Activated naive CD8-positive, alpha-beta T cell (primary cell): ENCODE results near the gene IFNL3.
"Not testable (repeated sequence)": the region's sequence is repeated elsewhere in the genome, so short reads cannot be mapped to it uniquely, and the experiment has no call there.

Source experiments
- H3K27ac Mint-ChIP-seq: one replicate; pipeline ENCODE4 v1.8.0; 2021; ENCODE audit warnings: mixed read lengths
- H3K27me3 Mint-ChIP-seq: one replicate; pipeline ENCODE4 v1.8.0; 2021; ENCODE audit warnings: mixed read lengths
- H3K36me3 Mint-ChIP-seq: one replicate; pipeline ENCODE4 v1.8.0; 2021; ENCODE audit warnings: mixed read lengths
- H3K4me1 Mint-ChIP-seq: one replicate; pipeline ENCODE4 v1.8.0; 2021; ENCODE audit warnings: low read depth, mixed read lengths
- H3K4me3 Mint-ChIP-seq: one replicate; pipeline ENCODE4 v1.8.0; 2021; ENCODE audit warnings: mild to moderate bottlenecking, mixed read lengths
- H3K9me3 Mint-ChIP-seq: one replicate; pipeline ENCODE4 v1.8.0; 2021; ENCODE audit warnings: low read depth, mixed read lengths

Gene IFNL3

DNA sequence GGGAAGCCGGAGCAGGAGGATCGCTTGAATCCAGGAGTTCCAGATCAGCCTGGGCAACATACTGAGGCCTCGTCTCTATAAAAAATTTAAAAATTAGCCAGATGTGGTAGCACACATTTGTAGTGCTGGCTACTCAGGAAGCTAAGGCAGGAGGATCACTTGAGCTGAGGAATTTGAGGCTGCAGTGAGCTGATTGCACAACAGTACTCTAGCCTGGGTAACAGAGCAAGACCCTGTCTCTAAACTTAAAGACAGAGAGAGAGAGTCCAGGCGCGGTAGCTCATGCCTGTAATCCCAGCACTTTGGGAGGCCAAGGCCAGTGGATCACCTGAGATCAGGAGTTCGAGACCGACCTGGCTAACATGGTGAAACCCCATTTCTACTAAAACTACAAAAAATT lies 4.4 kb downstream of the IFNL3 start:
- H3K27ac Mint-ChIP-seq = no peak overlapping the region
- no peak overlapping the region for H3K4me3 Mint-ChIP-seq
- no peaks in the 10 kb centered on the region for H3K9me3 Mint-ChIP-seq
- no peaks in the 10 kb centered on the region for H3K36me3 Mint-ChIP-seq
- peaks cover 31% of the 10 kb centered on the region for H3K4me1 Mint-ChIP-seq
- H3K27me3 Mint-ChIP-seq = no peaks in the 10 kb centered on the region

GRCh38 chr19:39238944-39239343 lies 5.9 kb downstream of the IFNL3 start:
- Mint-ChIP-seq H3K9me3 (no peaks in the 10 kb centered on the region), H3K36me3 (no peaks in the 10 kb centered on the region), H3K4me3 (no peak overlapping the region), H3K27ac (no peak overlapping the region), H3K27me3 (no peaks in the 10 kb centered on the region), H3K4me1 (peaks cover 33% of the 10 kb centered on the region)

GRCh38 chr19:39238209-39238608 lies 6.6 kb downstream of the IFNL3 start:
- Mint-ChIP-seq H3K4me1 (peaks cover 33% of the 10 kb centered on the region), H3K27ac (peak overlapping the region; percentile 92), H3K4me3 (peak overlapping the region; percentile 74), H3K36me3 (no peaks in the 10 kb centered on the region), H3K27me3 (no peaks in the 10 kb centered on the region), H3K9me3 (no peaks in the 10 kb centered on the region)

GRCh38 chr19:39237200-39238184 lies 7.3 kb downstream of the IFNL3 start:
- Mint-ChIP-seq H3K36me3 (no peaks in the 10 kb centered on the region), H3K4me3 (peak overlapping the region; percentile 74), H3K9me3 (no peaks in the 10 kb centered on the region), H3K4me1 (peaks cover 33% of the 10 kb centered on the region), H3K27me3 (no peaks in the 10 kb centered on the region), H3K27ac (peak overlapping the region; percentile 92)

DNA sequence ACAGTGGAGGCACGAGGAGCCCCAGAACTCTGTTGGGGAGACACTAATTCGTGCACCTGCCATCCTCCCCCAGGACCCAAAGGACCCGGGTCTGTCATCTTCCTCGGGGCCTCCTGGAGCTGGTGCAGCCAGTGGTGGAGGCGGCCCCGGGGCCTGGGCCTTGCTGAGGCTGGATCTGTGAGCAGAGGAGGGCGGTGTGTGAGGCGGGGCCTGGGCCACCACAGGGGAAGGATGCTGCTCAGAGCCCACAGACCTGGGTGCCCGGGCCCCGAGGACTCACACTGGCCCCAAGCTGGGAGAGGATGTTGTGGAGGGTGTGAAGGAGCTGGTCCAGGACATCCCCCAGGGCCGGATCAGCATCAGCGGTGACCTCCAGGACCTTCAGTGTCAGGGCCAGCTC lies 8.3 kb downstream of the IFNL3 start:
- no peaks in the 10 kb centered on the region for H3K9me3 Mint-ChIP-seq
- H3K36me3 Mint-ChIP-seq = no peaks in the 10 kb centered on the region
- H3K27ac Mint-ChIP-seq = peak overlapping the region; percentile 92
- peak overlapping the region; percentile 74 for H3K4me3 Mint-ChIP-seq
- H3K4me1 Mint-ChIP-seq = peaks cover 33% of the 10 kb centered on the region
- no peaks in the 10 kb centered on the region for H3K27me3 Mint-ChIP-seq

GRCh38 chr19:39232708-39233107 lies 12.1 kb downstream of the IFNL3 start:
- H3K9me3 Mint-ChIP-seq = no peaks in the 10 kb centered on the region
- H3K36me3 Mint-ChIP-seq = no peaks in the 10 kb centered on the region
- H3K4me3 Mint-ChIP-seq = no peak overlapping the region
- peaks cover 21% of the 10 kb centered on the region for H3K4me1 Mint-ChIP-seq
- H3K27me3 Mint-ChIP-seq = no peaks in the 10 kb centered on the region
- H3K27ac Mint-ChIP-seq = no peak overlapping the region

- Mint-ChIP-seq H3K27me3 (peaks cover 2% of the 10 kb centered on the region), H3K4me3 (no peak overlapping the region), H3K36me3 (no peaks in the 10 kb centered on the region), H3K9me3 (no peaks in the 10 kb centered on the region), H3K27ac (no peak overlapping the region), H3K4me1 (peaks cover under 1% of the 10 kb centered on the region)
Observed at GRCh38 chr19:39230096-39230764, 14.6 kb downstream of the IFNL3 start.

DNA sequence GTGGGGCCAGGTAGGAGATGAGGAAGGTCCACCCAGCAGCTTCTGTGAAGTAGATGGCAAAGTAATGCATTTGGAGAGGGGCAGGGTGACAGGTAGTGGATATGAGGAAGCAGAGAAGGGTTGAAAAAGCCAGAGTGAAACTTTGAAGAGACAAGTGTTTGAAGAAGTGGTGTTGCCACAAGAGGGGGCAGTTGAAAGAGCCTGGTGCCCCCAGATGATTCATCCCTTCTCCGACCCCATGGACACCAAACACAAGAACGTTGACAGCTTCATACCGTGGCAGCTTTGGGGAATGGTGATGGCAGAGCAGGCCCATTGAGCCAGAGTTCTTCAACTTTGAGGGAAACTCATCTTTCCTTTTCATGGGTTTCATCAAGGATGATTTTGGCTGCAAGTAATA lies 19.9 kb downstream of the IFNL3 start:
- Mint-ChIP-seq H3K36me3 (no peaks in the 10 kb centered on the region), H3K27ac (no peak overlapping the region), H3K4me1 (no peaks in the 10 kb centered on the region), H3K4me3 (no peak overlapping the region), H3K27me3 (peaks cover 17% of the 10 kb centered on the region), H3K9me3 (no peaks in the 10 kb centered on the region)

- Mint-ChIP-seq H3K4me3 (no peak overlapping the region), H3K36me3 (no peaks in the 10 kb centered on the region), H3K9me3 (no peaks in the 10 kb centered on the region), H3K27ac (no peak overlapping the region), H3K27me3 (peaks cover 19% of the 10 kb centered on the region), H3K4me1 (no peaks in the 10 kb centered on the region)
Observed at GRCh38 chr19:39223703-39224279, 21.0 kb downstream of the IFNL3 start.

GRCh38 chr19:39219108-39219507 lies 25.7 kb downstream of the IFNL3 start:
- not testable (repeated sequence) for H3K4me3 Mint-ChIP-seq, H3K36me3 Mint-ChIP-seq, H3K27ac Mint-ChIP-seq, H3K4me1 Mint-ChIP-seq, H3K9me3 Mint-ChIP-seq
- H3K27me3 Mint-ChIP-seq = peaks cover 18% of the 10 kb centered on the region

GRCh38 chr19:39218230-39219007 lies 26.4 kb downstream of the IFNL3 start:
- Mint-ChIP-seq H3K4me3 (no peak overlapping the region), H3K9me3 (no peaks in the 10 kb centered on the region), H3K36me3 (peaks cover 4% of the 10 kb centered on the region), H3K27me3 (peaks cover 16% of the 10 kb centered on the region), H3K27ac (no peak overlapping the region), H3K4me1 (no peaks in the 10 kb centered on the region)

GRCh38 chr19:39217094-39217493 lies 27.7 kb downstream of the IFNL3 start:
- peaks cover 14% of the 10 kb centered on the region for H3K27me3 Mint-ChIP-seq
- H3K4me3 Mint-ChIP-seq = no peak overlapping the region
- H3K27ac Mint-ChIP-seq = no peak overlapping the region

DNA sequence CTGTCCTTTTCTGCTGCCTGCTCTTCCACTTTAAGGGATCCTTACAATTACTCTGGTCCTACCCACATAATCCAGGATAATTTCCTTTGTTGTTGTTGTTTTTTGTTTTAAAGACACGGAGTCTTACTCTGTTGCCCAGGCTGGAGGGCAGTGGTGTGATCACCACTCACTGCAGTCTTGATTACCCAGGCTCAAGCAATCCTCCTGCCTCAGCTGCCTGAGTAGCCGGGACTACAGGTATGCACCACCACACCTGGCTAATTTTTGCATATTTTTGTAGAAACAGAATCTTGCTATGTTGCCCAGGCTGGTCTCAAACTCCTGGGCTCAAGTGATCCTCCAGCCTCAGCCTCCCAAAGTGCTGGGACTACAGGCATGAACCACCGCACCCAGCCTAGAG lies 29.5 kb downstream of the IFNL3 start:
- H3K9me3 Mint-ChIP-seq, H3K4me1 Mint-ChIP-seq, H3K27me3 Mint-ChIP-seq, H3K27ac Mint-ChIP-seq, H3K36me3 Mint-ChIP-seq, H3K4me3 Mint-ChIP-seq: not testable (repeated sequence)

More at GRCh38 chr19:39217094-39217493, 27.7 kb downstream of the IFNL3 start:
- Mint-ChIP-seq H3K9me3 (no peaks in the 10 kb centered on the region), H3K4me1 (no peaks in the 10 kb centered on the region), H3K36me3 (peaks cover 4% of the 10 kb centered on the region)

DNA sequence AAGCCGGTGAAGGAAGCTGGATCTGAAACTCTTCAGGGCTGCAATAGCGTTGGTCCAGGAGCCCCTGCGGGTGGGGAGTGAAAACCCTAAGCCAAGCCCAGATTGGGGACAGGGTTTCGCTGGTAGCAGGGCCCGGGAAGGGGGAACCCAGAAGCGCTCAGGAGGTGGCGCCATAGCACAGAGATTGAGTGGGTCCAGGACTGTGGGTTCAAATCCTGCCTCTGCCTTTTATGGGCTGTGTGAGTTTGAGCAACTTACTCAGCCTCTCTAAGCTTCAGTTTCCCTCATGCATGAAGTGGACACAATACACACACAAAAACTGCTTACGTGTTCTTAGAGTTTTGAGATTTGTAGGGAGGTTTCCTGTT lies 32.4 kb downstream of the IFNL3 start:
- Mint-ChIP-seq H3K27ac (no peak overlapping the region), H3K9me3 (no peaks in the 10 kb centered on the region), H3K4me3 (no peak overlapping the region), H3K36me3 (peaks cover 4% of the 10 kb centered on the region), H3K4me1 (no peaks in the 10 kb centered on the region), H3K27me3 (peaks cover 5% of the 10 kb centered on the region)
